ENCODE data around the gene ZBTB20.
A peak's percentile ranks its signal among the peaks of the same experiment; 100 is the strongest.

Gene ZBTB20

DNA sequence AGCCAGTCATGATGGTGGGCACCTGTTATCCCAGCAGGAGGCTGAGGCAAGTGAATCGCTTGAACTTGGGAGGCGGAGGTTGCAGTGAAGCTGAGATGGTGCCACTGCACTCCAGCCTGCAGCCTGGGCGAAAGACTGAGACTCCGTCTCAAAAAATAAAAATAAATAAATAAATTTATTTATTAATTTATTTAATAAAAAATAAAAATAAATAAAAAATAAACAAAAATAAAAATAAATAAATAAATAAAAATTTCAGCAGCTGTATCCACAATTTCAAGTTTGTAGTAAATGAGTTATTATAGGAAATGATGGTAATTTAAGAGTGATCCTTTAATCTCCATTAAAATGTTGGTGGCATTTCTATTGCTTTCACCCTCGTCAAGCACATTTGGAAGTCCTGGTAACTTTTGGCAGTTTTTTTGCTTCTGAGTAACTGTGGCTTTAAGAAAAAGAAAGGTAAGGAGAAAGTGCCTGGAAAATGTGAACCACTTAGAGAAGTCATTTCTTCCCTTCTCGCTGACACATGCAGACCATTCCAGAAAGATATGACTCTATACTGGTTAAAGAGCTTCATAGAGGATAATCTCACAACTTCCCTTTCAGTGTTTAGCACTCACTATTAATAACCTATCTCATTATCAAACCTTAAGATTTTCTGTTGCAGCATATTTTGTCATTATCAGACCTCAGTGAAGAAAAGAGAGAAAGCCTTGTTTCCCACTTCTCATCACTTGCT is 556.6 kb downstream of the ZBTB20 start:
- no peak for FAIRE-seq
- DNase-seq (ENCODE audit: low spot score): no peak

DNA sequence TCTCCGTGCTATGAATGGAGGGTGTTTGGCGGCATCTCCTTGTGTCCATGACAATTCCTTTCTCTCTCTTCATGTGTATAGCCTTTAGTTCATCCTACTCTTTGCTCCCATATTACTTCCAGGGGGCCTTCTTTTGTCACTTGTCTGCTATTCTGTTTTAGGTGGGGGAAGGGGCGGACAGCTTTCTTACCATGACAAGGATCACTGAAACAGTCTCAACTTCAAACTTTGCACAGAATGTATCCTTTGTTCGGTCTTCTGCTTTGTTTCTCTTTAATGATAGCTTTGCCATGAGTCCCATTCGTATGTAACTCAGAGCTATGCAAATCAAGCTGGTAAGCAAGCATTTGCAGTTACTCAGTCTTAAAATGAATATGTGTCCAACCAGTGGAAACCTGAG is 559.1 kb downstream of the ZBTB20 start:
- no peak for FAIRE-seq
- no peak for DNase-seq (ENCODE audit: low spot score)

DNA sequence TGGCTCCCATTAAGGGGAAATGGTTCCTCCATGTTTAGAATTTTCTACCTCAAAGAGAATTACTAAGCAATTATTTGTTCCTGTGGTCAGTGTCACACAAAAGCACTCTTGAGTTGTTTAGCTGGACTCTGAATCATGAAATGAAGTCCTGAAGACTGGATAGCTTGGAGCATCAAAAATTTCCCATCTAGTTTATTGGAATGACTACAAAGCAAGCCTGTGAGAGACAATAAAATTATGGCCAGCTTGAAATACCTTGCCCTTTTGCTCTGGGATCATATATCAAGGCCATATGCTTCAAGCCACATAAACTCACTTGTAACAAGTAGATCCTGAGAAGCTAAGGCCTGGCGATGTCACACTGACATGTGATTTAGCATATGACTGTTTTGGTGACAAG is 561.0 kb downstream of the ZBTB20 start:
- FAIRE-seq: no peak
- DNase-seq (ENCODE audit: low spot score): no peak

DNA sequence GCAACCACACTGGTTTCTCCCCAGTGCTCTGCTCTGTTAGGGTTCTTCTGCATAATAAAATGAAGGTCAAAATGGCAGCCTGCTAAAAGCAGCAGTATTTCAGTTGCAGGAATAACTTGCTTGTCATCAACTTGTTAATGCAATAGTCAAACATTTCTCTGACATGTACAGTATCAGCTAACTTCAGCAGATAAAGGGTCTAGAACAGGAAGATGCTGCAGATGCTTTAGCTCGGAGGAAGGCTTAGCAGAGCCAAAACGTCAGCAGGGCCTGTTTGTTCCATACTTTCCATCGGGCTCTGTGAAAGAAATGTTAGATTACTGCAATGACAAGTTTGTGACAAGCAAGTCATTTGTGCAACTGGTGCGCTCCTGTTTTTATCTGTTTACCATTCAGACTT is 561.4 kb downstream of the ZBTB20 start:
- no peak for FAIRE-seq
- no peak for DNase-seq (ENCODE audit: low spot score)

DNA sequence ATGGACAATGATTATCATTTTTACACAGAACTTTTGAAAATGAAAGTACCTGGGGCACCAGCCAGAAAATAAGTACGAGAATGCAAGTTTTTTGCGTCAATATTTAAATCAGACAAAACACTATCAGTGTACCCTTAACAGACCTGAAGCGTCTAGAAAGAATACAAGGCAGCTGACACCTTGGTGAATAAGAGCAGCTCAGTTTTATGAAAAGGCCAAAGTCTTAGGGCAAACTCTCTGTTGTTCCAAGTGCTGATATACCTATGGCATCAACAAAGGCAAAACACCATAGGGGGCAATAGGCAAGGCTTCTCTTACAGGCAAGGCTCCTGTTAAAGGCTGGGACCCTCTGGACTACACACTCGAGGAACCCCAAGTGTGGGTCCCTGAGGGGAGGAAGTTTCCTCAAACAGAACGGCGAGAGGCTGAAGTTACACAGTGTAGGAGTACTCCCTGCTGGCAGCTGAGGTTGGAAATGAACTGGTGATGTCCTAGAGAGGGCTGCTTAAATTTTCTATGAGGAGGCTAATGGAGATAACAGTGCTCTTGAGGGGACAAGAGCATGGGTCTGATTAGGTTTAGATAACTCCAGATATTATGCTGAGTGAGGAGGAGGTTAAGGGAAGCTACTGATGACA is 562.2 kb downstream of the ZBTB20 start:
- no peak for FAIRE-seq
- DNase-seq (ENCODE audit: low spot score): no peak

DNA sequence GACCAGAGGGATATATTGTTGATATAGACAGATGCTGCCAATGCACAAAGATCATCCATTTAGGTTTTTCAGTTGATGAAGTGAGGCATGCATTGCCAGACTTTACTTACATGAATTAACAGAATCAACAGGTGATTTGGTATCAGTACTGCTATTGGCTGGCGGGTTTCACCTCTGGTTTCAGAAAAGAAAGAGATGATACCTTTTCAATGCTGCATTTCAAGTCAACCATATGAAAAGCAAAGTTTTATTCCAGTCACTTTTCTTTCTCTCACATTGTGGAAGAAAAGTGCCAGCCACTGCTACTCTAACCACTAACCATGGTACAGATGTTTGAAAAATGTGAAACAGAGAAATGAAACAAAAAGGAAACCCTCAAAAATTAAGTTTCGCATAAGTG is 564.2 kb downstream of the ZBTB20 start:
- FAIRE-seq (no peak), DNase-seq (ENCODE audit: low spot score) (no peak)

DNA sequence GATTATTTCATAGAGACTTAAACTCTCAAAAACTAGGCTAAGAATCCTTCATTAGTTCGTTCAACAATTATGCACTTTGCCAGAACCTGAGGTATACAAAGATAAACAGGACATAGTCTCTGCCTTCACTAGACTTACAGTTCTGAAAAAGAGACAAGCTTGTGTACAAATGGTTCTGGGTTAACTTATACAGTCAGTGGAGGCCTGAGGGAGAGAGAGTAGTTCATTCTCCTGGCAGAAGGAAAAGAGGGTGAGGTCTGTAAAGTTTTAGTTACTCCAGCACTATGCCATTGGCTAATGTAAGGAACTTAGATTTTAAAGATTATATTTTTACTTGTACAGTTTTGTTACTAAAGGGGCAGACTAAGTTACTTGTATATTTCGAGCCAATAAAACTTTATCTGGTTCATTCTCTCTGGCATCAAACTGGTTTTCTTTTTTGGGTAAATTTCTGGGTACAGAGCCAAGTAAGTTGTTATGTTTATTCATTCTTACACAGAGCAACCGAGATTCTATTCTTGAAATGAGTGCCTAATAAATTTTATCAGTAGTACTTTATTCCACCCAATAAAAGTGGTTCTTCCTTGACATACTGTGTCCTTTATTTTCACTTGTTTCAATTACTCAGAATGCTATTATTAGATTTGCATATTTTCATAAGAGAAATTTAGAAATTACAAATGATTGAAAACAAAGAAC is 574.6 kb downstream of the ZBTB20 start:
- DNase-seq (ENCODE audit: low spot score) (no peak), FAIRE-seq (no peak)

DNA sequence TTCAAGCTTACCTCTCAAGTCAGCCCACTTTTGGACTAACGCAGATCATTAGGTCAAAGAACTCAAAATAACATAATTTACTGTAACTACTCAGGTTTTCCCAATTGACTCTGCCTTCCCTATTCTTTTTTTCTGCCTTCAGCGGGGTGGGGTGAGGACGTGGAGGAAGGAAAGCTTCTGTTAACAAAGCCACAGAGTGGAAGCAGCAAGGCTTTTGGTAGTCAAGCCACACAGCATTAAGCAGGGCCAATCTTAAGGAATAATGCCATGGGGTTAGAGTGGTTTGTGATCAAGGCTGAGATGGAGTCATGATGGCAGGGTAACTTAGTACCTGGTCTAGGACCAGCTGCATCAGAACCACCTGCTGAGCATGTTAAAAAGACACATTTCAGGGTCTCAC is 575.7 kb downstream of the ZBTB20 start:
- no peak for FAIRE-seq

DNA sequence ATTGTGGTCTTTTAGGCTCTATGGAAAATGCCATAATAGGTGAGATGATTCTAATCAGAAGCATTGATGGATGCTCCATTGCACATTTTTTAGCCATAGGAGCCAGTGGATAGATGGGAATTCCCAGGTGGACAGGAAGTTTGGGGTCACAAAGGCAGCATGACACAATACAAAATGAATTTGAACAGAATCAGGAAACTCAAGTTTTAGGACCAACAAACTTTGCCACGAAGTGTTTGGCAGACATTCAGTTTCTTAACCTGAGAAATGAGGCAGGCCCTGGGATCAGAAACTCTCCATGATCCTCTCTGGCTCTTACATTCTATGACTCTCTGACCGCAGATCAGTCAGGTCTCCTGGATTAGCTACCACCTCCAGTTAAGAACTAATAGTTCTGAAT is 577.9 kb downstream of the ZBTB20 start:
- peak; percentile 75 for FAIRE-seq
- DNase-seq (ENCODE audit: low spot score): peak; percentile 71

More for the DNA sequence above, 575.7 kb downstream of the ZBTB20 start:
- no peak for DNase-seq (ENCODE audit: low spot score)

DNA sequence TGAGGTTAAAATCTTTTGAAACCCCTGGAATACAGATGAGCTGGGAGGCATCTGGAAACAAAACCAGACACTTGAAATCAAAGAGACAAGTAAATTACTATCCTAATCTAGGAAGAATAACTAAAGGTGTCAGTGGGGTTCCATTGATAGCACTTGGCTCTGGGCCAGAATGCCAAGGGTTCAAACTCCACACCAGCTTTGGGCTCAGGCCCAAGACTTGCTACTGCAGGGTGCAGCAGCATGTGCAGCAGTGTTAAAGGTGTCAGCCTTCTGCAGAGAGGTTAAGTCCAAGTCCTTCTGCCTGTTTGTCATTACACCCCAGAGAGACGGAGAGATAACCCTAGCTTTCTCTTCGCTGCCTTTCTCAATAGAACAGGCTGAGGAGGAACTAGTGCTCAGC is 579.3 kb downstream of the ZBTB20 start:
- FAIRE-seq (no peak), DNase-seq (ENCODE audit: low spot score) (no peak)

DNA sequence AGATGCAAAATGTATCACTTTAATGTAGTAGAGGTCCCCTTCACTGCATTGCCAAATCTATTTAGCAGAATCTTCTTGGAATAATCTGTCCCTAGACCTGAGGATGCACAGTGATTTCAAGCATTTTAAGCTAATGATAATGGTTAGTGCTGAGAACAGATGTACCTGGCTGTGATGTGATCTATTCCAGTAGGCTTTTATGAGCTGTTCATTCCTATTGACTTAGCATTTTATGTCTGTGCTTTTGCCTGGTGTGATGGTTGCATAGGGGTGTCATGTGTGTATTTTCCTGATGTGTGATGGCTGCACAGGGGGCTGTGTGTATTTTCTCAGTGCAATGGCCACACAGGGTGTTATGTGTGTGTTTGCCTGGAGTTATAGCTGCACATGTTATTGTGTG is 580.3 kb downstream of the ZBTB20 start:
- no peak for DNase-seq (ENCODE audit: low spot score)
- FAIRE-seq: no peak

DNA sequence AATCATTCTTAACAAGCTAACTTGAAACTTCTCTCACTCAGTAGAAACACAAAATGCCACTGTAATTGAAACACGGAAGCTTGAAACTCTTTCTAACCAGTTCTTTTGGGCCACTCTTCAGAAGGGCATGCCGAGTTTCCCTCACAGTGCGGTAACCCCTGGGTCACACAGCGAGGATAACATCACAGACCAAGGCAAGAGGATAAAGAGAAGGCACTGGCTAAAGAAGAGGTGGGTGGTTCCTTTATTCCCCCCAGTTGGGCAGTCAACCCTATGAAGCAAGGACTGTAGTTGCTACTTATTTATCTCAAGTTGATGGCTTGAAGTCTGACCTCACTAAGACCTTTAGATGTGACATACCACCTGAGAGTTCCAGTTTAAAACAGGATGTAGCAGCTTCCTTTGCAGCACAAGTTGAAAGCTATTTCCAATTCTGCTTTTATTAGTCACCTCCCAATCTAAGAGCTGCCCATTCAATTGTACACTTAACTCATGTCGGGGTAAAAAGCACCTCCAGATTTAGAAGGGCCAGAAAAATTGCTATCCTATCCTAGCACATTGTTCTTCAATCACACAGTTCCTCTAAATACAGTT is 580.8 kb downstream of the ZBTB20 start:
- no peak for FAIRE-seq

DNA sequence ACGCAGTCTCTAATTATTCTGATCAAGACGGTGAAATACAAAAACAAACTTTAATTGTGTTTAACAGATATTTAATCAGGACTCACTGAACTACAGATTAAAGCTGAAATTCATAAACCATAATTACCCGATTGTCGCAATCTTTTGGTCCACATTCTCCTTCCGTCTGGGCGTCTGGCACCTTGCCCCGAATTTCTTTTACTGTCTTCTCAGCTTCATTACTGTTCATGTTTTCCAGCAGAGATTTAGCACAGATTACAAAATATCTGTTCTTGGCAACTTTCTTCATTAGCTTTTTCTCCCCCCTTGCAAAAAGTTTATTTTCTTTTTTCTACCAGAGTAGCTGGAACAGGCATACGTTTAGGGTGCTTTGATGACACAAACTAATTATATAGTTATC is 581.9 kb downstream of the ZBTB20 start:
- DNase-seq (ENCODE audit: low spot score): no peak
- no peak for FAIRE-seq

More for the DNA sequence above, 580.8 kb downstream of the ZBTB20 start:
- no peak for DNase-seq (ENCODE audit: low spot score)

DNA sequence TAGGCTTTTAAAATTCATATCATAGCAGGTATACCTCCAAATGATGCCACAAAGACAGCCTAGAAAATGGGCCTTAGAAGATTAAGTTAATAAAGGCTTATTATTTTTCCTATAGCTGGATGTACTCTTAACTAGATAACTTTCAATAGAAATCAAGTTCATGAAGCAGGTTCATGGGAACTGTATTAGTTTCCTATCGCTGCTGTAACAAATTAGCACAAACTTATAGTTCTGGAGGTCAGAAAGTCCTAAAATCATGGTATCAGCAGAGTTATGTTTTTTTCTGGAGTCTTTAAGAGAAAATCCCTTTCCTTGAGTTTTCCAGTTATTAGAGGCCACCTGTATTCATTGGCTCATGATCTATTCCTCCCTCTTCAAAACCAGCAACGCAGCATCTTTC is 583.4 kb downstream of the ZBTB20 start:
- no peak for FAIRE-seq
- DNase-seq (ENCODE audit: low spot score): no peak

DNA sequence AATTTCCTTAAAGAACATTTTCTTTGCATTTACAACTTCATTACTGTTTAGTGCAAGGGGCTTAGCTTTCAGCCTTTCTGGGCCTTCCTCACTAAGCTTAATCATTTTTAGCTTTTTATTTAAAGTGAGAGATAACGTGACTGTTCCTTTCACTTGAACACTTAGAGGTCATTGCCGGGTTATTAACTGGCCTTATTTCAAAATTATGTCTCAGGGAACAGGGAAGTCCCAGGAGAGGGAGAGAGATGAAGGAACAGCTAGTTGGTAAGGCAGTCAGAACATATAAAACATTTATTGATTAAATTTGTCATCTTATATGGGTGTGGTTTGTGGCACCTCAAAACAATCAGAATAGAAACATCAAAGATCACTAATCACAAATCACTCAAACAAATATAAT is 584.5 kb downstream of the ZBTB20 start:
- DNase-seq (ENCODE audit: low spot score): no peak
- FAIRE-seq: no peak

DNA sequence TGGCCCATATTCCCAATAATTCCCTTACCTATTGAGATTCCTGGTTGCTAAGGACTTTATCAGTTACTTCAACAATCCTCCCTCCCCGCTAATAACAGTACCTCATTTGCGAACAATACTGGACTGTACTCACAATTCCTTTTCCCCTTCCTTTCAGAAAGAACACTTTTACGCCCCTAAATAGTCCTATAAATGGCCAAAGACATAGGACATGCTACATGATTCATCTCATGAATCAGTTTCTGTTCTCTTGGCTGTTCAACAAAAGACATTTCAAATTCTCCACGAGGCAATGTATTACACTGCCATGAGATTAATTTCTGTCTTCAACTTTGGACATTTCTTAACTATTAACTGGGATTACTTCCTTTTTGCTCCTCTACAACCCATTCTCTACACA is 588.8 kb downstream of the ZBTB20 start:
- FAIRE-seq: no peak
- DNase-seq (ENCODE audit: low spot score): no peak

DNA sequence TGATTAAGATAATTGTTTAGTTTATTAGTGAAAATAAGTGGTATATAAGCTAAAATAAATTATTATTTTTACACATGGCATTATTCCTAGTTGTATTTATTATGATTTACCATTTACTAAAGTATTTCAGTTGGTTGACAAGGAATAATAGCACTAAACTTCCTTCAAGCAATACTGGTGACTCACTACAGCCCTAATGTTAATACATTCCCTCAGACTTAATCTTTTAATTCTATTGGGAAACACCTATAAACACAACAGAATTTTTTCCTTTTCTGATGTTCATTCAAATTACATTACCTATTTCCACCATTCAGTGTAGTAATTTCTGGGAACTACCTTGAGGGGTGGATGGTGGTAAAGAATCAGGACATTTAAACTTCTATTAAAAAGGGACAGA is 589.3 kb downstream of the ZBTB20 start:
- no peak for DNase-seq (ENCODE audit: low spot score)
- FAIRE-seq: no peak

DNA sequence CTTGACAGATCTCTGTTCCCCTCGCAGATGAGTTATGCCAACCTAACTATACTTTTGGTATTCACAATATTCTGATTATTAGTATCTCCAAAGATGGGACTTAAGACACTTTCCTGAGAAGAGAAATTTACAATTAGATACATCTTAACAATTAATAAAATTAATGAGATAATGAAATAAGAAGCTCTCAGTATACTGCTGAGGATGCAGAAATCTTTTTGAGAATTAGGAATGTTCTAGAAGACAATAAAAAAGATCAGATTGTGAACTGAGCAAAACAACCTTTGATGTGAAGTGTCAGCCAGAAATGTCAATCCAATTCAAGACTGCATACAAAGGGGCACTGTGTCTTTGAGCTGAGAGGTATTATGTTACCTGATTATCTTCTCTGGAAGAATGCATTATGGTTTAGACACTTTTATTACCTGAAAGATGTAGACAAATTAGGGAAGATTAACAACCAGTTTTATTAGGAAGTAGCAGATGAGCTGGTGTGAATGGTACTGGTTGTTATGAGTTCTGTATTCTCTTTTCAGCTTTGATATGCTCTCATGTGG is 590.4 kb downstream of the ZBTB20 start:
- no peak for DNase-seq (ENCODE audit: low spot score)
- FAIRE-seq: no peak

DNA sequence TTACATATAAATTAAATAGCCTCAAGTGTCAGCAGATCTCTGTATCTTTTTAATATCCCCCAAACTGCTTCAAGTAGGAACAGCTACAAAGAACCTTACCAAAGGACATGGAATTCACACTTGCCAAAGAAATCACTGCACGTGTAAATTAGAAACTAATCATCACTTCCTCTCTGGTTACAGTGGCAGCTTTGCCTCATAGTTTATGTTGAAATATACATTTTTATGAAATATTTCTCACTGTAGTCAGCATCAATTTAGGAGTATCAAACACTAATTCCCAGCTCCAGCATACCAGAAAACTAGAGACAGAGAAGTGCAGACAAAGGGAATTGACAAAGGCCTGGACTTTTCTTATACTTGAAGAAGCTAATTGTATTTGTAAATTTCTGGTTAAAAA is 592.4 kb downstream of the ZBTB20 start:
- FAIRE-seq: no peak
- no peak for DNase-seq (ENCODE audit: low spot score)

DNA sequence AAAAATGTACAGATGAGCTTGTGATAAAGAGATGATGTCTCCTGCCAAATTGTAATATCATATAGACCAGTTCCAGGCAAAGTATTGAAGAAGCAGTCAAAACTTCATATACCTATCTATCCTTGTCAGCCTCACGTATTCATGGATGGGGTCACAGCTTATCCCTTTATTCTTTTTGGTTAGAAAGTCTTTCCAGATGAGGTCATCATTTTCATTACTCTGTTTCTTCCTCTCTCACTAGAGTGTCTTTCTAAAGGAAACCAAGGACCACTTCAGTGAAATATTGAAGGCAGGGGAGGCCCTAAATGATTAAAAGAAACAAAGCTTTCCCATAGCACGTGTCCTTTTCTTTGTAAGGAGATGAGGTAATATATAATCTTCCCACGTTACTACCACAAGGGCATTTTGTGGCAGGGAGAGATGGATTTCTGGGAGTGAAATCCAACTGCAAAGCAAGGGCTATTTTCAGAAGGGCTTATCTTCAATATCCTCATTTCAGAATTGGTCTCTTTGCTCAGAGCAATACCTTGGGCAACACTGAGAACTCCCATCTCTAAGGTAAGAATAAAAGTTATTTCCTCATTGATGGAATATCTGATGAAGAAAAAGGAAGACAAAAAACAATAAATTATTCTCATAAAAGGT is 593.0 kb downstream of the ZBTB20 start:
- DNase-seq (ENCODE audit: low spot score) (no peak), FAIRE-seq (no peak)

DNA sequence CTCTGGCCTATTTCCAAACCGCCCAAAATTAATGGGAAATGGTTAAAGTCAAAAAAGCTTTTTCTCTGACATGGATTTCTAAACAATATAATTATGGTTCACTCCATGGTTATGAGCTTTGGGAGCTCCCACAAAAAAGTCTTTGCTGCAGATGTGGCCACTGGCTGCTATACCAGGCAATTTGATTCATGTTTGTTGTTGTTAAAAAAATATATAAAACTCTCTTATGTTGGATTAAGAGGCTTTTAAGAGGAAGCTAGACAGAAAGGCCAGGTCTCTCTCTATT is 594.6 kb downstream of the ZBTB20 start:
- no peak for FAIRE-seq
- no peak for DNase-seq (ENCODE audit: low spot score)
